ENCODE results near the gene GMPR2. TPM values are rescaled to one million over a fixed set of nuclear protein-coding genes. Genes with fewer than 3 reads are reported as not detected.

GMPR2 gene
- total RNA-seq, 6 donors from 2014 or later, result 26.2 to 76.9 (median 47.2) TPM

- Histone ChIP-seq H3K4me3 (no peak overlapping the region), H3K27ac (no peak overlapping the region), H3K9me3 (no peaks in the 10 kb centered on the region), H3K36me3 (peaks cover 0 to 21% (median 3%) of the 10 kb centered on the region in 4 donors), H3K27me3 (no peaks in the 10 kb centered on the region), H3K4me1 (peaks cover 21 to 37% (median 22%) of the 10 kb centered on the region in 4 donors)
- ATAC-seq (ENCODE audit: low FRiP score in 2 of 2) (no peak), DNase-seq (no peak)
- 0 to 78% methylated on average over 1 of the region's 1 CpG for WGBS, 2 donors
- TF ChIP-seq POLR2AphosphoS5 (IDR thresholded peaks at IDR 0.05), result no peak
- no peak for TF ChIP-seq CTCF (IDR thresholded peaks at IDR 0.05)
- TF ChIP-seq POLR2A (IDR thresholded peaks at IDR 0.05), result no peak
- TF ChIP-seq EP300 (IDR thresholded peaks at IDR 0.05), result no peak
These were observed 3.8 kb upstream of the GMPR2 start for GRCh38 chr14:24228902-24229301.

DNA sequence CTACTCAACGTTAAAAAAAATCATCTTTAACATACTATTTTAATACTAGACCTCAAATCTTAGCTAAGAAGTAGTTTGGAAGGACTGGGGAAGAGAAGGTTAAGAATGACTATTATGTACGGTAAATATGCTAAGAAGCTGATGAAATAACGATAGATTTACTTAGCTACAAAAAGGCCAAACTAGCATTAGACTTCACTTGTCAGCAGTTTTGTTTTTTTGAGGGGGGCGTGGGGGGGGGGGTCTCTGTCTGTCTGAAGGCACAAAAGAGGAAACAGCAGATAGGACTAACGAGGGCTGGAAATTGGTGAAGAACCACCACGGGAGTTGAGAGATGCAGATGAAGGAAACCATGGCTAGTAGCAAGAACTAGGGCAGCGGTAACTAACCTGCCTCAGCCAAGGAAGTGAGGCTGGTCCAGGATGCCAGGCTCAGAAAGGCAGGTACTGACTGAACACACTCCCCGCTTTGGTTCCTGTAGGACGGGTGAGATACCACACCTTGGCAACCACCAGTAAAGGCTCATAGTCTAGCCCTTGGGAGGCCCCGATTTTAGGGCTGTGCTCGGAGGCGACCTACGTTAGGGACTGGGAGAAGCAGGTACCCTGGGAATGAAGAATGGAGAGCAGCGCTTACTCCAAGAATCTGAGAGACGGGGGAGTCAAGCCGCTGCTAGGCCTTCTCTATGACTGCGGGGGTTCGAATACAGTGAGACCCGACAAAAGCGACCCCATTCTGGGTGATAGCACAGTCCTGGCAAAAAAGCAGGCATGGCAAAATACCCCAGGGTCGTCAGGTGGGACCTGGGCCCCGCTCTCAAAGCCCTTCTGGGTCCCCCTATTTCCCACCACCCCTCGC is 1.2 kb upstream of the GMPR2 start:
- Histone ChIP-seq H3K36me3 (peaks cover 3 to 34% (median 15%) of the 10 kb centered on the region in 4 donors), H3K27me3 (no peaks in the 10 kb centered on the region), H3K9me3 (no peaks in the 10 kb centered on the region), H3K27ac (peak overlapping the region; percentile 88 to 92 (median 91)), H3K4me3 (peak overlapping the region; percentile 71 to 90 (median 79)), H3K4me1 (peaks cover 23 to 49% (median 29%) of the 10 kb centered on the region in 4 donors)
- WGBS, 2 donors, result 11 to 13% methylated on average over 23 of the region's 23 CpGs
- DNase-seq (no peak), ATAC-seq (ENCODE audit: low FRiP score in 2 of 2) (peak in 1 of 2 donors; percentile 15)
- TF ChIP-seq EP300 (IDR thresholded peaks at IDR 0.05), result no peak
- no peak for TF ChIP-seq POLR2A (IDR thresholded peaks at IDR 0.05)
- TF ChIP-seq CTCF (IDR thresholded peaks at IDR 0.05), result no peak
- no peak for TF ChIP-seq POLR2AphosphoS5 (IDR thresholded peaks at IDR 0.05)

DNA sequence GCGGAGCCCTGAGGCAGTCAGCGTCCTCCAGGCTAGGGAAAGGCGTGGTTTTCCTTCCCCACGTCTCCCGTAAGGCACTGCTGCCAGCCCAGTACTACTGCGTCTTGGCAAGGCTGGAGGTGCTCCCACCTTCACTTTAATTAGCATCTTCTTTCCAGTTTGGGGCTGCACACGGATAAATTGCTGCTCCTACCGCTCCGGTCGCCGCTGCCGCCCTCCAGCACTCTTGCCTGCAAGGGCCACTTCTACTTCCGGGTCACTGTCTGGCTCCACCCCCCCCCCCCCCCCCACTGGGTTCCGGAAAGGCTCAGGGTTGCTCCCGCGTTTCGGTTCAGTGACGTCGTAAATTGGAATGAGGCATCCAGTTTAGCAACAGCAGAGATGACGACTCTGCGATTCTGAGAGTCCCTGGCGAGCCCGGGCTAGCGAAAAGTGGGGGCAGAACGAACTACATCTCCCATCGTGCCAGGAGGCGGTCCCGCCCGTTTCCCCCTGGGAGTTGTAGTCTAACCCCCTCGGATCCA is 546 bp upstream of the GMPR2 start, which contains the start of gene NEDD8:
Gene NEDD8 (minus strand): TSS at position 247 of the 524 bp plus-strand sequence. CDS start 100 bp downstream, at position 147.
- peak; percentile 89 to 93 for DNase-seq
- Histone ChIP-seq H3K4me1 (peaks cover 22 to 49% (median 29%) of the 10 kb centered on the region in 4 donors), H3K27me3 (no peaks in the 10 kb centered on the region), H3K36me3 (peaks cover 6 to 40% (median 21%) of the 10 kb centered on the region in 4 donors), H3K4me3 (peak within 1 kb of the TSS; percentile 71 to 90 (median 79)), H3K9me3 (no peaks in the 10 kb centered on the region), H3K27ac (peak within 1 kb of the TSS; percentile 88 to 92 (median 91))
- TF ChIP-seq POLR2A (IDR thresholded peaks at IDR 0.05) (peak; percentile 18 to 74 (median 44)), CTCF (IDR thresholded peaks at IDR 0.05) (peak in 2 of 6 experiments; percentile 6 to 7), EP300 (IDR thresholded peaks at IDR 0.05) (no peak), POLR2AphosphoS5 (IDR thresholded peaks at IDR 0.05) (peak; percentile 57 to 87)
- peak; percentile 94 to 95 for ATAC-seq (ENCODE audit: low FRiP score in 2 of 2)
- 0 to 1% methylated on average over 14 to 29 of the region's 30 CpGs for WGBS, 2 donors

GRCh38 chr14:24233538-24233866 is 773 bp downstream of the GMPR2 start:
- H3K36me3 ChIP-seq, result peaks cover 15 to 40% (median 31%) of the 10 kb centered on the region in 4 donors
- peak overlapping the region; percentile 88 to 92 (median 91) for H3K27ac ChIP-seq
- no peak for ATAC-seq (ENCODE audit: low FRiP score in 2 of 2)
- H3K4me1 ChIP-seq, result peaks cover 23 to 52% (median 29%) of the 10 kb centered on the region in 4 donors
- no peak for TF ChIP-seq EP300 (IDR thresholded peaks at IDR 0.05)
- TF ChIP-seq CTCF (IDR thresholded peaks at IDR 0.05), result no peak
- no peak for TF ChIP-seq POLR2AphosphoS5 (IDR thresholded peaks at IDR 0.05)
- no peak for TF ChIP-seq POLR2A (IDR thresholded peaks at IDR 0.05)
- 65 to 74% methylated on average over 2 of the region's 2 CpGs for WGBS, 2 donors
- peak overlapping the region; percentile 71 to 90 (median 79) for H3K4me3 ChIP-seq
- H3K27me3 ChIP-seq, result no peaks in the 10 kb centered on the region
- DNase-seq, result no peak
- H3K9me3 ChIP-seq, result no peaks in the 10 kb centered on the region

Data from upper lobe of left lung (tissue), 6 donors.